ENCODE results near the gene MYL3. TPM values are rescaled to one million over a fixed set of nuclear protein-coding genes. Genes with fewer than 3 reads are reported as not detected.

Gene MYL3
- total and polyA plus RNA-seq, 2 experiments from 2014 or later = 2,390 to 3,027 TPM

GRCh38 chr3:46862369-46863025, 747 bp downstream of the MYL3 start:
- H3K4me1 ChIP-seq (ENCODE audit: low read depth) = peaks cover 59% of the 10 kb centered on the region
- H3K27me3 ChIP-seq = no peaks in the 10 kb centered on the region
- H3K9me3 ChIP-seq (ENCODE audit: low read depth) = no peaks in the 10 kb centered on the region
- no peak for DNase-seq (ENCODE audit: low read depth in 1 of 2, low spot score in 1 of 2)
- H3K36me3 ChIP-seq = peaks cover 25% of the 10 kb centered on the region
- H3K4me3 ChIP-seq = peak overlapping the region; percentile 62
- peak overlapping the region; percentile 100 for H3K27ac ChIP-seq
- no peak for TF ChIP-seq CTCF (IDR thresholded peaks at IDR 0.05; ENCODE audit: low read depth, low read length)

GRCh38 chr3:46861605-46862368, 1.5 kb downstream of the MYL3 start:
- Histone ChIP-seq H3K27ac (peak overlapping the region; percentile 100), H3K4me3 (peak overlapping the region; percentile 62), H3K9me3 (ENCODE audit: low read depth) (no peaks in the 10 kb centered on the region), H3K27me3 (no peaks in the 10 kb centered on the region), H3K4me1 (ENCODE audit: low read depth) (peaks cover 61% of the 10 kb centered on the region), H3K36me3 (peaks cover 30% of the 10 kb centered on the region)
- TF ChIP-seq CTCF (IDR thresholded peaks at IDR 0.05; ENCODE audit: low read depth, low read length) = no peak
- DNase-seq (ENCODE audit: low read depth in 1 of 2, low spot score in 1 of 2) = peak in 1 of 2 donors; percentile 93

- peak overlapping the region; percentile 62 for H3K4me3 ChIP-seq
- H3K27ac ChIP-seq = peak overlapping the region; percentile 100
- H3K27me3 ChIP-seq = no peaks in the 10 kb centered on the region
- H3K36me3 ChIP-seq = peaks cover 37% of the 10 kb centered on the region
- peaks cover 57% of the 10 kb centered on the region for H3K4me1 ChIP-seq (ENCODE audit: low read depth)
- no peaks in the 10 kb centered on the region for H3K9me3 ChIP-seq (ENCODE audit: low read depth)
- no peak for DNase-seq (ENCODE audit: low read depth in 1 of 2, low spot score in 1 of 2)
- no peak for TF ChIP-seq CTCF (IDR thresholded peaks at IDR 0.05; ENCODE audit: low read depth, low read length)
Observed at GRCh38 chr3:46860810-46861604, 2.2 kb downstream of the MYL3 start.

GRCh38 chr3:46860017-46860809, 3.0 kb downstream of the MYL3 start:
- DNase-seq (ENCODE audit: low read depth in 1 of 2, low spot score in 1 of 2) = peak in 1 of 2 donors; percentile 64
- Histone ChIP-seq H3K27ac (peak overlapping the region; percentile 100), H3K9me3 (ENCODE audit: low read depth) (no peaks in the 10 kb centered on the region), H3K4me1 (ENCODE audit: low read depth) (peaks cover 56% of the 10 kb centered on the region), H3K27me3 (no peaks in the 10 kb centered on the region), H3K4me3 (peak overlapping the region; percentile 62), H3K36me3 (peaks cover 45% of the 10 kb centered on the region)
- peak; percentile 49 for TF ChIP-seq CTCF (IDR thresholded peaks at IDR 0.05; ENCODE audit: low read depth, low read length)

Data from cardiac muscle cell (in vitro differentiated cells and primary cell).